Neuronal stem cell (in vitro differentiated cells): ENCODE measurements around the gene MYO15A.

Experiments
- DNase-seq: peaks from one replicate; pipeline ENCODE4 v3.0.0-alpha.2; 2013; ENCODE audit warnings: low spot score
- H2AFZ ChIP-seq: one replicate; pipeline ENCODE4 v1.6.1; 2013; ENCODE audit warnings: mild to moderate bottlenecking, low read length, inconsistent platforms
- H2AK5ac ChIP-seq: 2 replicates; pipeline ENCODE4 v1.6.1; 2013; ENCODE audit warnings: low read depth, mild to moderate bottlenecking, inconsistent platforms, low read length, moderate library complexity, mixed read lengths
- H2BK120ac ChIP-seq: 2 replicates; pipeline ENCODE4 v1.6.1; 2013; ENCODE audit warnings: low read depth, mild to moderate bottlenecking, inconsistent platforms, low read length, moderate library complexity, mixed read lengths
- H2BK12ac ChIP-seq: one replicate; pipeline ENCODE4 v1.6.1; 2013; ENCODE audit warnings: low read length, inconsistent platforms
- H2BK15ac ChIP-seq: 2 replicates; pipeline ENCODE4 v1.6.1; 2013; ENCODE audit warnings: mild to moderate bottlenecking, low read length, inconsistent platforms, mixed read lengths
- H2BK5ac ChIP-seq: one replicate; pipeline ENCODE4 v1.6.1; 2013; ENCODE audit warnings: inconsistent platforms, mild to moderate bottlenecking, low read length, moderate library complexity
- H3K14ac ChIP-seq: one replicate; pipeline ENCODE4 v1.6.1; 2013; ENCODE audit warnings: low read length, inconsistent platforms
- H3K18ac ChIP-seq: 2 replicates; pipeline ENCODE4 v1.6.1; 2013; ENCODE audit warnings: low read length, inconsistent platforms
- H3K23ac ChIP-seq: 2 replicates; pipeline ENCODE4 v1.6.1; 2013; ENCODE audit warnings: low read depth, mild to moderate bottlenecking, mixed read lengths, low read length, inconsistent platforms; ENCODE audit not compliant: poor library complexity
- H3K27ac ChIP-seq: replicated peaks from 3 replicates; pipeline ENCODE4 v1.5.1; 2013; ENCODE audit warnings: low read length, inconsistent platforms
- H3K27me3 ChIP-seq, 3 experiments: 2 replicates each; pipeline ENCODE4 v1.6.1; 2013; ENCODE audit warnings: low read length in 3 of 3, mild to moderate bottlenecking in 2 of 3, inconsistent platforms in 1 of 3, low read depth in 1 of 3, mixed read lengths in 1 of 3, moderate library complexity in 1 of 3; ENCODE audit not compliant: control insufficient read depth in 3 of 3, insufficient read depth in 3 of 3
- H3K36me3 ChIP-seq, 2 donors: replicated peaks in 1 of 2; 2 replicates each; pipeline ENCODE4 v1.6.1; 2013; ENCODE audit warnings: low read length in 2 of 2; ENCODE audit not compliant: control insufficient read depth in 2 of 2, insufficient read depth in 2 of 2
- H3K4ac ChIP-seq: 2 replicates; pipeline ENCODE4 v1.6.1; 2013; ENCODE audit warnings: inconsistent platforms, mild to moderate bottlenecking, low read length, moderate library complexity
- H3K4me1 ChIP-seq, 2 donors: 1 replicate in 1 of 2; 2 replicates in 1 of 2; pipeline ENCODE4 v1.6.1; 2013; ENCODE audit warnings: low read length in 2 of 2, low read depth in 1 of 2; ENCODE audit not compliant: control insufficient read depth in 2 of 2, insufficient read depth in 1 of 2
- H3K4me2 ChIP-seq: one replicate; pipeline ENCODE4 v1.6.1; 2013; ENCODE audit warnings: mild to moderate bottlenecking, low read length, inconsistent platforms; ENCODE audit not compliant: insufficient read depth, poor library complexity, severe bottlenecking
- H3K4me3 ChIP-seq, 2 donors: 2 replicates each; pipeline ENCODE4 v1.5.1; 2013; ENCODE audit warnings: low read length in 2 of 2, mild to moderate bottlenecking in 2 of 2, inconsistent platforms in 1 of 2, moderate library complexity in 1 of 2
- H3K79me1 ChIP-seq: one replicate; pipeline ENCODE4 v1.6.1; 2013; ENCODE audit warnings: low read depth, mild to moderate bottlenecking, inconsistent platforms, low read length, moderate library complexity
- H3K9ac ChIP-seq: one replicate; pipeline ENCODE4 v1.6.1; 2013; ENCODE audit warnings: mild to moderate bottlenecking, low read depth, low read length, inconsistent platforms; ENCODE audit not compliant: poor library complexity
- H3K9me3 ChIP-seq, 2 donors: replicated peaks in 1 of 2; 2 replicates each; pipeline versions ENCODE3 to v1.6.1; 2013; ENCODE audit warnings: low read length in 2 of 2, mild to moderate bottlenecking in 2 of 2, inconsistent platforms in 1 of 2, low read depth in 1 of 2, mixed read lengths in 1 of 2, moderate library complexity in 1 of 2; ENCODE audit not compliant: control insufficient read depth in 2 of 2, insufficient read depth in 1 of 2
- H4K8ac ChIP-seq: one replicate; pipeline ENCODE4 v1.6.1; 2013; ENCODE audit warnings: low read depth, mild to moderate bottlenecking, inconsistent platforms, low read length, moderate library complexity
- H4K91ac ChIP-seq: one replicate; pipeline ENCODE4 v1.6.1; 2013; ENCODE audit warnings: low read length, low read depth, mild to moderate bottlenecking, inconsistent platforms; ENCODE audit not compliant: poor library complexity
- WGBS, 2 donors: extraction: QIAGEN DNeasy Blood & Tissue Kit; methylation state at CpG; one replicate each; pipeline ENCODE4 v1.1.7; 2013; ENCODE audit warnings: missing lambda C conversion rate in 2 of 2, mixed read lengths in 1 of 2; ENCODE audit not compliant: insufficient read length in 2 of 2, insufficient replicate concordance in 1 of 2; ENCODE audit errors: extremely low coverage in 2 of 2; 5-methylcytosine and 5-hydroxymethylcytosine counted together

MYO15A gene

GRCh38 chr17:18156171-18156975, 47.8 kb downstream of the MYO15A start:
- H3K9me3 ChIP-seq, result no peaks in the 10 kb centered on the region
- no peak overlapping the region for H3K4ac ChIP-seq
- H3K4me2 ChIP-seq, result no peak overlapping the region
- H3K27me3 ChIP-seq, result peaks cover 0 to 16% (median 2%) of the 10 kb centered on the region in 3 experiments
- H2AFZ ChIP-seq, result no peak overlapping the region
- WGBS, 2 donors, result no CpG with 5 or more reads among the region's 8 CpGs
- no peak overlapping the region for H3K27ac ChIP-seq
- H4K91ac ChIP-seq, result peak overlapping the region; percentile 54
- H3K4me1 ChIP-seq, result peaks cover 9 to 16% of the 10 kb centered on the region in 2 donors
- peaks cover 2% of the 10 kb centered on the region for H3K79me1 ChIP-seq
- H3K18ac ChIP-seq, result peak overlapping the region; percentile 81
- H2AK5ac ChIP-seq, result peak overlapping the region; percentile 79
- peak overlapping the region; percentile 46 for H2BK12ac ChIP-seq
- no peak overlapping the region for H3K9ac ChIP-seq
- DNase-seq, result no peak
- H3K4me3 ChIP-seq, result no peak overlapping the region
- peak overlapping the region; percentile 55 for H2BK5ac ChIP-seq
- H2BK15ac ChIP-seq, result peak overlapping the region; percentile 82
- H2BK120ac ChIP-seq, result no peak overlapping the region
- no peak overlapping the region for H3K14ac ChIP-seq
- H3K23ac ChIP-seq, result no peak overlapping the region
- peak overlapping the region; percentile 92 for H4K8ac ChIP-seq
- no peaks in the 10 kb centered on the region for H3K36me3 ChIP-seq

- H3K27me3 ChIP-seq, result peaks cover 0 to 16% (median 2%) of the 10 kb centered on the region in 3 experiments
- peaks cover 2% of the 10 kb centered on the region for H3K79me1 ChIP-seq
- H3K18ac ChIP-seq, result no peak overlapping the region
- H3K4ac ChIP-seq, result peak overlapping the region; percentile 0
- H3K36me3 ChIP-seq, result no peaks in the 10 kb centered on the region
- no peak overlapping the region for H3K14ac ChIP-seq
- peak overlapping the region; percentile 82 for H2BK15ac ChIP-seq
- DNase-seq, result no peak
- WGBS, 2 donors, result no CpG with 5 or more reads among the region's 10 CpGs
- no peak overlapping the region for H3K4me3 ChIP-seq
- H3K4me2 ChIP-seq, result no peak overlapping the region
- H3K4me1 ChIP-seq, result peaks cover 14 to 19% of the 10 kb centered on the region in 2 donors
- H3K9me3 ChIP-seq, result no peaks in the 10 kb centered on the region
- peak overlapping the region; percentile 60 for H2BK12ac ChIP-seq
- no peak overlapping the region for H2AFZ ChIP-seq
- no peak overlapping the region for H2BK120ac ChIP-seq
- H4K8ac ChIP-seq, result no peak overlapping the region
- H4K91ac ChIP-seq, result no peak overlapping the region
- peak overlapping the region; percentile 79 for H2AK5ac ChIP-seq
- H3K27ac ChIP-seq, result no peak overlapping the region
- H2BK5ac ChIP-seq, result no peak overlapping the region
- H3K23ac ChIP-seq, result no peak overlapping the region
- no peak overlapping the region for H3K9ac ChIP-seq
These were observed 48.4 kb downstream of the MYO15A start for GRCh38 chr17:18156976-18157280.

GRCh38 chr17:18157354-18157985, 48.9 kb downstream of the MYO15A start:
- WGBS, 2 donors, result no CpG with 5 or more reads among the region's 22 CpGs
- Histone ChIP-seq H3K9ac (no peak overlapping the region), H3K14ac (no peak overlapping the region)

GRCh38 chr17:18158022-18158600, 49.6 kb downstream of the MYO15A start:
- Histone ChIP-seq H2BK15ac (peak overlapping the region; percentile 40), H3K4me1 (peaks cover 15 to 17% of the 10 kb centered on the region in 2 donors), H3K9me3 (no peaks in the 10 kb centered on the region), H4K8ac (peak overlapping the region; percentile 93), H2AK5ac (peak overlapping the region; percentile 93), H2BK5ac (no peak overlapping the region), H3K4ac (no peak overlapping the region), H3K4me2 (peak overlapping the region; percentile 51), H3K79me1 (no peaks in the 10 kb centered on the region), H3K18ac (peak overlapping the region; percentile 84), H2AFZ (no peak overlapping the region), H3K4me3 (peak overlapping the region in 1 of 2 donors; percentile 74), H3K27ac (no peak overlapping the region), H3K14ac (no peak overlapping the region), H3K36me3 (no peaks in the 10 kb centered on the region), H2BK12ac (no peak overlapping the region), H3K27me3 (peaks cover 0 to 16% (median 2%) of the 10 kb centered on the region in 3 experiments), H2BK120ac (no peak overlapping the region), H3K23ac (peak overlapping the region; percentile 4), H4K91ac (no peak overlapping the region), H3K9ac (no peak overlapping the region)
- peak; percentile 63 for DNase-seq
- no CpG with 5 or more reads among the region's 26 CpGs for WGBS, 2 donors

More at GRCh38 chr17:18157354-18157985, 48.9 kb downstream of the MYO15A start:
- Histone ChIP-seq H2BK12ac (no peak overlapping the region), H3K18ac (peak overlapping the region; percentile 62), H3K4me2 (peak overlapping the region; percentile 51), H3K9me3 (no peaks in the 10 kb centered on the region), H3K4ac (peak overlapping the region; percentile 0), H2AFZ (no peak overlapping the region), H3K79me1 (peaks cover 2% of the 10 kb centered on the region), H3K27ac (no peak overlapping the region), H3K23ac (peak overlapping the region; percentile 4), H2BK5ac (no peak overlapping the region), H3K4me1 (peaks cover 17 to 20% of the 10 kb centered on the region in 2 donors), H2AK5ac (peak overlapping the region; percentile 79), H2BK15ac (peak overlapping the region; percentile 82), H3K36me3 (no peaks in the 10 kb centered on the region), H3K4me3 (no peak overlapping the region), H4K8ac (peak overlapping the region; percentile 93), H2BK120ac (no peak overlapping the region), H3K27me3 (peaks cover 0 to 16% (median 2%) of the 10 kb centered on the region in 3 experiments), H4K91ac (no peak overlapping the region)
- DNase-seq, result no peak
